MM.1S (cell line): ENCODE measurements around the gene PURA.

Source experiments
- DNase-seq: peaks from one replicate; pipeline ENCODE4 v3.0.0-alpha.2; 2015
- H2AFZ ChIP-seq: fragments of 300-600 bp; sonication (generic); 2 replicates; pipeline ENCODE4 v1.6.0; 2016; ENCODE audit warnings: antibody characterized with exemption, low read length
- H3F3A ChIP-seq: fragments of 300-600 bp; sonication (generic); 2 replicates; pipeline ENCODE4 v1.6.1; 2016; ENCODE audit warnings: mild to moderate bottlenecking, antibody characterized with exemption, low read length, moderate library complexity, mixed read lengths; ENCODE audit not compliant: insufficient read depth
- H3K27ac ChIP-seq: fragments of 300-600 bp; sonication (generic); 2 replicates; pipeline ENCODE4 v1.5.1; 2016; ENCODE audit warnings: mild to moderate bottlenecking, low read length
- H3K27me3 ChIP-seq: fragments of 300-600 bp; sonication (generic); replicated peaks from 2 replicates; pipeline ENCODE4 v1.6.0; 2016; ENCODE audit warnings: low read length; ENCODE audit not compliant: insufficient read depth
- H3K36me3 ChIP-seq: fragments of 300-600 bp; sonication (generic); replicated peaks from 2 replicates; pipeline ENCODE4 v1.6.1; 2016; ENCODE audit warnings: mild to moderate bottlenecking, low read length, mixed read lengths; ENCODE audit not compliant: insufficient read depth
- H3K4me1 ChIP-seq: fragments of 300-600 bp; sonication (generic); 2 replicates; pipeline ENCODE4 v1.6.1; 2016; ENCODE audit warnings: low read length, mixed read lengths
- H3K4me2 ChIP-seq: fragments of 300-600 bp; sonication (generic); 2 replicates; pipeline ENCODE4 v1.6.0; 2016; ENCODE audit warnings: low read depth, low read length
- H3K4me3 ChIP-seq: fragments of 300-600 bp; sonication (generic); 2 replicates; pipeline ENCODE4 v1.5.1; 2016; ENCODE audit warnings: low read length, mixed read lengths
- H3K79me2 ChIP-seq: fragments of 300-600 bp; sonication (generic); 2 replicates; pipeline ENCODE4 v1.6.1; 2016; ENCODE audit warnings: mixed run types, low read length, mixed read lengths
- H3K9ac ChIP-seq: fragments of 300-600 bp; sonication (generic); 2 replicates; pipeline ENCODE4 v1.6.1; 2016; ENCODE audit warnings: low read length, mixed read lengths
- H3K9me2 ChIP-seq: fragments of 300-600 bp; sonication (generic); replicated peaks from 2 replicates; pipeline ENCODE4 v1.6.1; 2016; ENCODE audit warnings: mild to moderate bottlenecking, low read length, mixed read lengths; ENCODE audit not compliant: insufficient read depth
- H3K9me3 ChIP-seq: fragments of 300-600 bp; sonication (generic); replicated peaks from 2 replicates; pipeline ENCODE4 v1.6.1; 2016; ENCODE audit warnings: mild to moderate bottlenecking, low read length, mixed read lengths; ENCODE audit not compliant: insufficient read depth
- H4K20me1 ChIP-seq: fragments of 300-600 bp; sonication (generic); 2 replicates; pipeline ENCODE4 v1.6.1; 2016; ENCODE audit warnings: mild to moderate bottlenecking, low read length, moderate library complexity, mixed read lengths; ENCODE audit not compliant: insufficient read depth
- EZH2 ChIP-seq: fragments of 300-600 bp; sonication (generic); optimal IDR thresholded peaks from 2 replicates; pipeline ENCODE3; 2017; ENCODE audit warnings: low read depth, mild to moderate bottlenecking, antibody characterized with exemption, low read length, mixed read lengths
- EZH2phosphoT487 ChIP-seq: fragments of 300-600 bp; sonication (generic); IDR thresholded peaks from 2 replicates; pipeline ENCODE4 v1.6.1; 2018; ENCODE audit warnings: antibody characterized with exemption, low read length
- TF ChIP-seq, protein P1 (sequence below): fragments of 300-600 bp; sonication (generic); IDR thresholded peaks from 2 replicates; pipeline ENCODE4 v1.5.1; 2016; ENCODE audit warnings: antibody characterized with exemption, low read length, mixed read lengths

Gene PURA

DNA sequence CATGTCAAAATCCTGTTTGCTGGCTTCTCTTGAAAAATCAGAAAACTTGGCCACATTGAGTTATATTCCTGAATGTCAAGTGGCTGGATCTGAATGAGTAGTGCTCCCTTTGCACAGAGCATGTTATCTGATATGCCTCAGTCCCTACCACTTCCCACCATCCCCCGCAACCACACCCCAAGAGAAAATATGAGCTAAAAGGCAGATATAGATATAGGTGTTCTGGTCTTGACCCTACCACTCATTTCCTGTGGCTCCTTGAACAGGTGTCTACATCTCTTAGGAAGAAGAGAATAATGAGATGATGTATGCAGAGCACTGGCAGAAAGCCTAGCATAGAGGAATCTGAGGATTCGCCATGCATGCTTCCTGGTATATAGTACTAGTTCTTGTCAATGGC is 54.5 kb downstream of the PURA start:
- H3K4me2 ChIP-seq, result no peak overlapping the region
- H3K4me1 ChIP-seq, result peaks cover 21% of the 10 kb centered on the region
- H3K4me3 ChIP-seq, result no peak overlapping the region
- no peaks in the 10 kb centered on the region for H3F3A ChIP-seq
- H3K27me3 ChIP-seq, result no peaks in the 10 kb centered on the region
- no peak overlapping the region for H3K9ac ChIP-seq
- H2AFZ ChIP-seq, result no peak overlapping the region
- TF ChIP-seq EZH2 (no peak), EZH2phosphoT487 (no peak)
- TF ChIP-seq, protein P1, sequence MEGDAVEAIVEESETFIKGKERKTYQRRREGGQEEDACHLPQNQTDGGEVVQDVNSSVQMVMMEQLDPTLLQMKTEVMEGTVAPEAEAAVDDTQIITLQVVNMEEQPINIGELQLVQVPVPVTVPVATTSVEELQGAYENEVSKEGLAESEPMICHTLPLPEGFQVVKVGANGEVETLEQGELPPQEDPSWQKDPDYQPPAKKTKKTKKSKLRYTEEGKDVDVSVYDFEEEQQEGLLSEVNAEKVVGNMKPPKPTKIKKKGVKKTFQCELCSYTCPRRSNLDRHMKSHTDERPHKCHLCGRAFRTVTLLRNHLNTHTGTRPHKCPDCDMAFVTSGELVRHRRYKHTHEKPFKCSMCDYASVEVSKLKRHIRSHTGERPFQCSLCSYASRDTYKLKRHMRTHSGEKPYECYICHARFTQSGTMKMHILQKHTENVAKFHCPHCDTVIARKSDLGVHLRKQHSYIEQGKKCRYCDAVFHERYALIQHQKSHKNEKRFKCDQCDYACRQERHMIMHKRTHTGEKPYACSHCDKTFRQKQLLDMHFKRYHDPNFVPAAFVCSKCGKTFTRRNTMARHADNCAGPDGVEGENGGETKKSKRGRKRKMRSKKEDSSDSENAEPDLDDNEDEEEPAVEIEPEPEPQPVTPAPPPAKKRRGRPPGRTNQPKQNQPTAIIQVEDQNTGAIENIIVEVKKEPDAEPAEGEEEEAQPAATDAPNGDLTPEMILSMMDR, result no peak
- no peaks in the 10 kb centered on the region for H3K36me3 ChIP-seq
- H3K9me2 ChIP-seq, result no peaks in the 10 kb centered on the region
- no peak overlapping the region for H3K27ac ChIP-seq
- H3K79me2 ChIP-seq, result no peaks in the 10 kb centered on the region
- no peaks in the 10 kb centered on the region for H4K20me1 ChIP-seq
- no peaks in the 10 kb centered on the region for H3K9me3 ChIP-seq
- peak; percentile 43 for DNase-seq

DNA sequence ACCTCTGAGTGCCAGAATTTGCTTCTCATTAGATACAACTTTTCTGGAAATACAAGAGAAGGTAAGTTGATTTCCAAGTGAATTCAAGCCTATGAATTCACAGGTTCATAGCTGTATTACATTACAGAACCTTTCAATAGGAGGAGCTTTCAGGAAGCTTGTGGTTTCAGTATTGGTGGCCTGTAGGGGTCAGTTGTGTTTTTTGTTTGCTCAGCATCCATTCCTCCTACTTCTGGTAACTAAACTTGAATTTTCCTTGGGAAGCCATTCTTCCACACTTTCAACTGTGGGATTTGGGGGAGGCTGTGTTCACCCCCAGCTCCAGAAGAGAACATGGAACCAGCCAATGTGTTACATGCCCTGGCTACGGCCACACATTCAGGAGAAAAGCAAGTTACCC is 55.5 kb downstream of the PURA start:
- H3K9me3 ChIP-seq, result no peaks in the 10 kb centered on the region
- peak; percentile 46 for DNase-seq
- no peaks in the 10 kb centered on the region for H4K20me1 ChIP-seq
- H3K27me3 ChIP-seq, result no peaks in the 10 kb centered on the region
- H3K4me2 ChIP-seq, result peak overlapping the region; percentile 34; the same call in 1 of the 2 replicates
- H3K27ac ChIP-seq, result no peak overlapping the region
- H3K9ac ChIP-seq, result no peak overlapping the region
- H3K36me3 ChIP-seq, result no peaks in the 10 kb centered on the region
- no peak overlapping the region for H3K4me3 ChIP-seq
- no peak overlapping the region for H2AFZ ChIP-seq
- no peaks in the 10 kb centered on the region for H3K9me2 ChIP-seq
- TF ChIP-seq EZH2 (no peak), EZH2phosphoT487 (no peak)
- TF ChIP-seq, protein P1, result peak; percentile 22; the same call in 1 of the 2 replicates
- H3K79me2 ChIP-seq, result no peaks in the 10 kb centered on the region
- H3K4me1 ChIP-seq, result peaks cover 28% of the 10 kb centered on the region
- peaks cover 6% of the 10 kb centered on the region; the same call in 1 of the 2 replicates for H3F3A ChIP-seq

DNA sequence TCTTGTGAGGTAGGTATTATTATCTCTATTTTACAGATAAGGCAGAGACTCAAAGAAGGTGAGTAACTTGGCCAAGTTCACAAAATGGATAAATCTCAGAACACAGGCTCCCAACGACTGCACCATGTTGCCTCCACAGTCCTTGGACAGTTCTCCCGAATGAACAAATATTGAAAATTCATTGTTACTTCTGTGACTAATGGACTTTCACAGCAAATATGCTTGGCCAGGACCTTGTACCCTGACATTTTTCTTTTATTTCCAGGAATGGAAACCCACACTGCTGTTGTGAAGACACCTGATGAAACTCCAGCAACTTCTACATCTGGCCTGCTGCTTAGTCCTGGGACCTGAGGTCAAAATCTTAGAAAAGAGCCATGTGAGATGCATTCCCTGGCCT is 58.6 kb downstream of the PURA start:
- DNase-seq, result no peak
- Histone ChIP-seq H3K27ac (no peak overlapping the region), H3K4me1 (peaks cover 27% of the 10 kb centered on the region), H3K9me3 (no peaks in the 10 kb centered on the region), H3K79me2 (no peaks in the 10 kb centered on the region), H3K27me3 (no peaks in the 10 kb centered on the region), H2AFZ (no peak overlapping the region), H4K20me1 (no peaks in the 10 kb centered on the region), H3K36me3 (no peaks in the 10 kb centered on the region), H3K9ac (no peak overlapping the region), H3F3A (peaks cover 10% of the 10 kb centered on the region; the same call in 1 of the 2 replicates), H3K4me3 (no peak overlapping the region), H3K9me2 (no peaks in the 10 kb centered on the region), H3K4me2 (no peak overlapping the region)
- TF ChIP-seq, protein P1, result no peak
- no peak for TF ChIP-seq EZH2phosphoT487
- TF ChIP-seq EZH2, result no peak
